HEK293 (cell line): ENCODE measurements around the gene ADIRF.
A peak's percentile ranks its signal among the peaks of the same experiment; 100 is the strongest.

Experiments
- KLF9 ChIP-seq: fragments of 450-650 bp; formaldehyde crosslinking; IDR thresholded peaks from 2 replicates; pipeline ENCODE4 v1.5.1; 2016; ENCODE audit warnings: missing biosample characterization, missing genetic modification characterization, low read depth
- MEIS1 ChIP-seq: sonication (generic); formaldehyde crosslinking; IDR thresholded peaks from 2 replicates; pipeline ENCODE4 v1.8.1; 2022; ENCODE audit warnings: missing genetic modification reagents, mild to moderate bottlenecking, borderline replicate concordance
- PBX3 ChIP-seq: sonication (generic); formaldehyde crosslinking; IDR thresholded peaks from 2 replicates; pipeline ENCODE4 v1.8.1; 2022; ENCODE audit warnings: mild to moderate bottlenecking, moderate library complexity, missing genetic modification reagents
- ZBTB8A ChIP-seq: fragments of 450-650 bp; formaldehyde crosslinking; IDR thresholded peaks from 2 replicates; pipeline ENCODE4 v1.5.1; 2016; ENCODE audit warnings: missing biosample characterization, missing genetic modification characterization
- ZFP3 ChIP-seq: fragments of 450-650 bp; formaldehyde crosslinking; IDR thresholded peaks from 2 replicates; pipeline ENCODE4 v1.5.1; 2016; ENCODE audit warnings: low read depth, missing biosample characterization, missing genetic modification characterization
- ZNF202 ChIP-seq: fragments of 450-650 bp; formaldehyde crosslinking; IDR thresholded peaks from 2 replicates; pipeline ENCODE4 v1.5.1; 2016; ENCODE audit warnings: missing biosample characterization, missing genetic modification characterization, borderline replicate concordance
- ZNF280D ChIP-seq: fragments of 450-650 bp; formaldehyde crosslinking; IDR thresholded peaks from 2 replicates; pipeline ENCODE4 v1.5.1; 2016; ENCODE audit warnings: missing biosample characterization, missing genetic modification characterization
- ZNF324 ChIP-seq: fragments of 450-650 bp; formaldehyde crosslinking; IDR thresholded peaks from 2 replicates; pipeline ENCODE4 v1.5.1; 2016; ENCODE audit warnings: missing biosample characterization, missing genetic modification characterization
- ZNF555 ChIP-seq: fragments of 450-650 bp; formaldehyde crosslinking; conservative IDR thresholded peaks from 2 replicates; pipeline ENCODE4 v1.5.1; 2017; ENCODE audit warnings: missing biosample characterization, mild to moderate bottlenecking, missing genetic modification characterization, inconsistent platforms
- ZNF670 ChIP-seq: fragments of 450-650 bp; formaldehyde crosslinking; IDR thresholded peaks from 2 replicates; pipeline ENCODE4 v1.5.1; 2016; ENCODE audit warnings: missing biosample characterization, missing genetic modification characterization, low read depth
- ZNF785 ChIP-seq: fragments of 450-650 bp; formaldehyde crosslinking; IDR thresholded peaks from 2 replicates; pipeline ENCODE4 v1.5.1; 2016; ENCODE audit warnings: missing biosample characterization, missing genetic modification characterization
- TF ChIP-seq, protein P1 (sequence below): fragments of 450-650 bp; formaldehyde crosslinking; IDR thresholded peaks from 2 replicates; pipeline ENCODE4 v1.5.1; 2016; ENCODE audit warnings: missing biosample characterization, missing genetic modification characterization, low read depth
- TF ChIP-seq, protein P2 (sequence below): fragments of 450-650 bp; formaldehyde crosslinking; IDR thresholded peaks from 2 replicates; pipeline ENCODE4 v1.5.1; 2016; ENCODE audit warnings: missing biosample characterization, missing genetic modification characterization
- TF ChIP-seq, protein P3 (sequence below): fragments of 450-650 bp; formaldehyde crosslinking; IDR thresholded peaks from 2 replicates; pipeline ENCODE4 v1.5.1; 2016; ENCODE audit warnings: missing biosample characterization, missing genetic modification characterization

- no peak for TF ChIP-seq ZNF555 (tag by site-specific recombination)
- TF ChIP-seq, protein P1, sequence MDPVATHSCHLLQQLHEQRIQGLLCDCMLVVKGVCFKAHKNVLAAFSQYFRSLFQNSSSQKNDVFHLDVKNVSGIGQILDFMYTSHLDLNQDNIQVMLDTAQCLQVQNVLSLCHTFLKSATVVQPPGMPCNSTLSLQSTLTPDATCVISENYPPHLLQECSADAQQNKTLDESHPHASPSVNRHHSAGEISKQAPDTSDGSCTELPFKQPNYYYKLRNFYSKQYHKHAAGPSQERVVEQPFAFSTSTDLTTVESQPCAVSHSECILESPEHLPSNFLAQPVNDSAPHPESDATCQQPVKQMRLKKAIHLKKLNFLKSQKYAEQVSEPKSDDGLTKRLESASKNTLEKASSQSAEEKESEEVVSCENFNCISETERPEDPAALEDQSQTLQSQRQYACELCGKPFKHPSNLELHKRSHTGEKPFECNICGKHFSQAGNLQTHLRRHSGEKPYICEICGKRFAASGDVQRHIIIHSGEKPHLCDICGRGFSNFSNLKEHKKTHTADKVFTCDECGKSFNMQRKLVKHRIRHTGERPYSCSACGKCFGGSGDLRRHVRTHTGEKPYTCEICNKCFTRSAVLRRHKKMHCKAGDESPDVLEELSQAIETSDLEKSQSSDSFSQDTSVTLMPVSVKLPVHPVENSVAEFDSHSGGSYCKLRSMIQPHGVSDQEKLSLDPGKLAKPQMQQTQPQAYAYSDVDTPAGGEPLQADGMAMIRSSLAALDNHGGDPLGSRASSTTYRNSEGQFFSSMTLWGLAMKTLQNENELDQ (tag by site-specific recombination) = no peak
- TF ChIP-seq, protein P2, sequence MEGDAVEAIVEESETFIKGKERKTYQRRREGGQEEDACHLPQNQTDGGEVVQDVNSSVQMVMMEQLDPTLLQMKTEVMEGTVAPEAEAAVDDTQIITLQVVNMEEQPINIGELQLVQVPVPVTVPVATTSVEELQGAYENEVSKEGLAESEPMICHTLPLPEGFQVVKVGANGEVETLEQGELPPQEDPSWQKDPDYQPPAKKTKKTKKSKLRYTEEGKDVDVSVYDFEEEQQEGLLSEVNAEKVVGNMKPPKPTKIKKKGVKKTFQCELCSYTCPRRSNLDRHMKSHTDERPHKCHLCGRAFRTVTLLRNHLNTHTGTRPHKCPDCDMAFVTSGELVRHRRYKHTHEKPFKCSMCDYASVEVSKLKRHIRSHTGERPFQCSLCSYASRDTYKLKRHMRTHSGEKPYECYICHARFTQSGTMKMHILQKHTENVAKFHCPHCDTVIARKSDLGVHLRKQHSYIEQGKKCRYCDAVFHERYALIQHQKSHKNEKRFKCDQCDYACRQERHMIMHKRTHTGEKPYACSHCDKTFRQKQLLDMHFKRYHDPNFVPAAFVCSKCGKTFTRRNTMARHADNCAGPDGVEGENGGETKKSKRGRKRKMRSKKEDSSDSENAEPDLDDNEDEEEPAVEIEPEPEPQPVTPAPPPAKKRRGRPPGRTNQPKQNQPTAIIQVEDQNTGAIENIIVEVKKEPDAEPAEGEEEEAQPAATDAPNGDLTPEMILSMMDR (tag by site-specific recombination) = peak; percentile 81
- no peak for TF ChIP-seq MEIS1
- TF ChIP-seq, protein P3, sequence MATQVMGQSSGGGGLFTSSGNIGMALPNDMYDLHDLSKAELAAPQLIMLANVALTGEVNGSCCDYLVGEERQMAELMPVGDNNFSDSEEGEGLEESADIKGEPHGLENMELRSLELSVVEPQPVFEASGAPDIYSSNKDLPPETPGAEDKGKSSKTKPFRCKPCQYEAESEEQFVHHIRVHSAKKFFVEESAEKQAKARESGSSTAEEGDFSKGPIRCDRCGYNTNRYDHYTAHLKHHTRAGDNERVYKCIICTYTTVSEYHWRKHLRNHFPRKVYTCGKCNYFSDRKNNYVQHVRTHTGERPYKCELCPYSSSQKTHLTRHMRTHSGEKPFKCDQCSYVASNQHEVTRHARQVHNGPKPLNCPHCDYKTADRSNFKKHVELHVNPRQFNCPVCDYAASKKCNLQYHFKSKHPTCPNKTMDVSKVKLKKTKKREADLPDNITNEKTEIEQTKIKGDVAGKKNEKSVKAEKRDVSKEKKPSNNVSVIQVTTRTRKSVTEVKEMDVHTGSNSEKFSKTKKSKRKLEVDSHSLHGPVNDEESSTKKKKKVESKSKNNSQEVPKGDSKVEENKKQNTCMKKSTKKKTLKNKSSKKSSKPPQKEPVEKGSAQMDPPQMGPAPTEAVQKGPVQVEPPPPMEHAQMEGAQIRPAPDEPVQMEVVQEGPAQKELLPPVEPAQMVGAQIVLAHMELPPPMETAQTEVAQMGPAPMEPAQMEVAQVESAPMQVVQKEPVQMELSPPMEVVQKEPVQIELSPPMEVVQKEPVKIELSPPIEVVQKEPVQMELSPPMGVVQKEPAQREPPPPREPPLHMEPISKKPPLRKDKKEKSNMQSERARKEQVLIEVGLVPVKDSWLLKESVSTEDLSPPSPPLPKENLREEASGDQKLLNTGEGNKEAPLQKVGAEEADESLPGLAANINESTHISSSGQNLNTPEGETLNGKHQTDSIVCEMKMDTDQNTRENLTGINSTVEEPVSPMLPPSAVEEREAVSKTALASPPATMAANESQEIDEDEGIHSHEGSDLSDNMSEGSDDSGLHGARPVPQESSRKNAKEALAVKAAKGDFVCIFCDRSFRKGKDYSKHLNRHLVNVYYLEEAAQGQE (tag by site-specific recombination) = no peak
- TF ChIP-seq ZNF670 = no peak
- no peak for TF ChIP-seq ZNF202 (tag by site-specific recombination)
- peak; percentile 90 for TF ChIP-seq KLF9 (tag by site-specific recombination)
- TF ChIP-seq ZNF280D (tag by site-specific recombination) = no peak
- no peak for TF ChIP-seq ZNF785 (tag by site-specific recombination)
- TF ChIP-seq ZFP3 (tag by site-specific recombination) = no peak
- TF ChIP-seq ZBTB8A (tag by site-specific recombination) = no peak
- TF ChIP-seq ZNF324 = no peak
- TF ChIP-seq PBX3 = no peak
Observed at GRCh38 chr10:86960003-86960862, 8.0 kb upstream of the ADIRF start.
